Right ventricle myocardium superior (tissue), 1 donor: ENCODE data around the gene DEPDC7. TPM values are rescaled to one million over a fixed set of nuclear protein-coding genes. Genes with fewer than 3 reads are reported as not detected.
"Not testable (repeated sequence)": the region's sequence is repeated elsewhere in the genome, so short reads cannot be mapped to it uniquely, and the experiment has no call there.

Experiments
- ATAC-seq: fragments of 200-7000 bp; cut with Tn5 transposase; one replicate; pipeline ENCODE4 v1.9.1; 2020; ENCODE audit warnings: mild to moderate bottlenecking; ENCODE audit not compliant: poor library complexity
- DNase-seq: peaks from one replicate; pipeline ENCODE4 v3.0.0-alpha.2; 2020
- intact Hi-C: fragments of 100-400 bp; cut with DNase I; formaldehyde crosslinking; loops from one replicate; pipeline ENCODE4 v1.11.2; 2022
- total RNA-seq: library from RNA; stranded (reverse); fragmentation: NEBNext Ultra II Directional; extraction: Animal tissue kit (Norgen Biotek cat#: 25700); gene quantifications from one replicate; pipeline ENCODE4 v1.2.1, GENCODE V29; 2021
- donor health status: DM: no; HTN: yes; CAD: no; lungs with severe emphysema.

Gene DEPDC7
- total RNA-seq, 1 donor from 2014 or later, result 0.32 TPM

DNA sequence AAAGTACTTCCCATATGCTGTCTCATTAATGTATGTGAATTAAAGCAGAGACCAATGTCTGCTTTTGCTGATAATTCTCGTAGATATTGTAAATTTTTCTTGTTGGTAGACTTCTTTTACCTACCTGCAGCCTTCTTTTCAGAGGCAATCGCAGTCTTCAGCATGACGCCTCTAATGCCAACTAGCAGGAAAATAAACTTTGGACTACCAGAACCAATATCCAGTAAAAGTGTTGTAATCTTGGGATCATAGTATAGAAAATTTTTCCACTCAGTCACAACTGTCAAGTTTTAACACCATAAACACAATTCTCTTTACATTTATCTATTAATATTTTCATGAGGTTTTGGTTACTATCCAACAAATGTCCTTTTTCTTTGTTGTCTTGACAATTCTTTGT, 2.3 kb downstream of the DEPDC7 start:
- intact Hi-C loops, result no loop called here
- DNase-seq (no peak), ATAC-seq (no peak)

DNA sequence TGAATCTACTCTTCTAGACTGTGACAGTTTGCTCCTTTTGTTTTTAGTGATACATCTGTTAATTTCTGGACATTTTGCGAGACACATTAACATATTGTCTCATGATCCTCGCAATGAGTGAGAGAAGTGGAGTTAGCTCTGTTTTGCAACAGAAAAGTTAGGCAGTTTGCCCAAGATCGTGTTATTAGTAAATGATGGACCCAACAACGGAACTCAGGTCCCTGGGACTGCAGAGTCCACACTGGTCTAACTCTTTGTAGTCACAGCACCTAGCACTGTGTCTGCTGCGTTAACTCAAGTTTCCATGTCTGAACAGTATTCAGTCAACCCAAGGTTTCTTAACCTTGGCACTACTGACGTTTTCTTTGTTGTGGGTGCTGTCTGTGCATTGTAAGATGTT, 3.2 kb downstream of the DEPDC7 start:
- no peak for ATAC-seq
- intact Hi-C loops, result no loop called here
- no peak for DNase-seq

DNA sequence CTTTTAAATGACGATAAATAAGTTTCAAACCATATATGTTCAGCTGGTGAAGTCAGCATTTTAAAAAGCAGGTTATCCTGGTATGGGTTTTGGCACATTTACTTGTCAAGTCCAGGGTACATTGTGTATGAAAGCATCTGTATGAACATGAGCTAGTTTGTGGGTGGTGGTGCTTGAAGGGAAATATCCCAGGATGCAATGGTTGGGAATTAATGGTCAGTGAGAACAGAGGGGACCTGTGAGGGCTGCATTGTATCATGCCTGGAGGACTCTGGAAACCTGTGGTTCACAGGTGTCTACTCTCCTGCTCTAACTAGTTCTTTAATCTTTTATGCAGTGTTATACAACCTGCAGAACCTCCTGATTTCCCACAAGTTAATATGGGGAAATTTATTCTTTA, 5.8 kb downstream of the DEPDC7 start:
- DNase-seq (no peak), ATAC-seq (no peak)
- intact Hi-C loops, result no loop called here

DNA sequence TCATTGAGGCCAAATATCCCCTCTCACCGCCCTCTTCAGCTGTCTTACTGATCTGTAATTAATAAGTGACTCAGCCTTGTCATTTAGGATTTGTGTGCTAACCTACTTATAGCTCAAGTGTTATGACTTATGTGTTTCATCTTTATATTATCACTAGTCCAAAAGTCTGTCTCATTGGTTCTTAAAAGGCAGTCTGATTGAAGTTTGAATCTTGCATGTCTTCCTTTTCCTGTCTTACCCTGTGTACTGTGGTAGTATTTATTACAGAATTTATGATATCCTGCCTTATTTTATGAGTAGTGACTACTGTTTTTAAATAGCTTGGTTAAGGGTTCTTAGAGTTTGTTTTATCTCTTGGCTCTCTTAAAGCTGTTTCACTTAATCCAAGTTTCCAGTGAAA, 6.3 kb downstream of the DEPDC7 start:
- ATAC-seq, result no peak
- intact Hi-C loops, result no loop called here

DNA sequence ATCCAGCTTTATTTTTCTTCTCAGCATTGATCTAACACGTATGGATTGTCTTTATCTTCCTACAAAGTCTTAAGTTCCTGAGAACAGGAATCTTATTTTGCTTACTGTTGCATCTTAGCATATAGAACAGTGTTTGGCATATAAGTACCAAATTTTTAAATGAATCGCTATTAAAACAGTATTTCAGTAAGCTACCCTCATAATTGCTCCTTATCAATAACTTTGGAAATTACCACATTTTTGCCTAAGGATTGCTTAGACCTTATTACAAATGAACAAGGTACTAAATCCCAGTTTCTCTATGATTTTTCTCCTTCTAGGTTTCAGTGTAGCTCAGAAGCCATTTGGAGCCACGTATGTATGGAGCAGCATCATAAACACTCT, 9.7 kb downstream of the DEPDC7 start:
- DNase-seq (no peak), ATAC-seq (no peak)
- intact Hi-C loops, result no loop called here

More for the DNA sequence above, 6.3 kb downstream of the DEPDC7 start:
- DNase-seq, result no peak

DNA sequence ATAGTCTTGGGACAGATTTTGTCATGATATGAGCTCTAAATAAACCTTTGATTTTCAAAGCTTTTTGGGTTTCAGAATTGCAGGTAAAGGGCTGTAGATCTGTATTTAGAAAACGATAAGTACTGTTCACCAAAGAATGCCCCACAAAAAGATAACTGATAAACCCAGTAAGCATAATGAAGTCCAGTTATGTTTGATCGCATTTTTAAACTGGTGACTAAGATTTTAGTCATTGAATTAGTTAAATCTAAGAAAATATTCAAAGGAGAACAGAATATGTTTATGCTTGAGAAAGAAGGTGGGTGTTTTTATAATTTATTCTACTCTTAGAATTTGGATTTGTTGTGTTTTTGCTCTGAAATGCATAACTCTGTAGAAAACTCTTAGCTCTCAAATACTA, 11.6 kb downstream of the DEPDC7 start:
- intact Hi-C loops, result no loop called here
- no peak for DNase-seq
- ATAC-seq, result no peak

DNA sequence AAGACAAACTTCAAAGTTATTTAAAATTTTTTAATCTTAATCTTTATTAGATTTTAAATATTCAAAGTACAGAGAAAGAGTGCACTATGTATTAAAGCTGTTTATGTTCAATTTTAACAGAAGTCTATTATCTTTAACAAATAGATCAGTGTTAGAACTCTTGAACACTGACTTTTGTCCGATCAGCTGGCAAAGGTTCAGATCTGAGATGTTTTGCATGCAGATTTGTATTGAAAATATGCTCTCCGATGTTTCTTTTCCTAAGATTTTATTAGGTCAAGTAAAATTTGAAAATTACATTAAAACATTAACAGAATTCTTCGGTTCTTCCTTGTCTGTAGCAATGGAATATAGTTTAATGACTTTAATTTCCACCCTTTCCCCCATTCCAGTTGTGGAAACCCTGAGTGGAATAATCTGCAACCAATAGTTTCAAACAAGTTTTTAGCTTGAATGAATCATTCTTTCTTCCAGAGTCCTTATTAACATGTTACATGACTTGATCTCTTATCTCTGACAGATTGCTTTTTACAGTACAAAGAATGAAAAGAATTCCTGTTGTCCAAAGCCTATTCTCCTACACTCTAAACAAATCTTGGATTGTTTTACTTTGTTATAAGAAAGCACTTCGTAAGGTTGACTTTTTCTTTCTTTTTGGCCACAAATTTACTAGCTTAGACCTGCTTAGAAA, 12.3 kb downstream of the DEPDC7 start:
- DNase-seq (no peak), ATAC-seq (no peak)

DNA sequence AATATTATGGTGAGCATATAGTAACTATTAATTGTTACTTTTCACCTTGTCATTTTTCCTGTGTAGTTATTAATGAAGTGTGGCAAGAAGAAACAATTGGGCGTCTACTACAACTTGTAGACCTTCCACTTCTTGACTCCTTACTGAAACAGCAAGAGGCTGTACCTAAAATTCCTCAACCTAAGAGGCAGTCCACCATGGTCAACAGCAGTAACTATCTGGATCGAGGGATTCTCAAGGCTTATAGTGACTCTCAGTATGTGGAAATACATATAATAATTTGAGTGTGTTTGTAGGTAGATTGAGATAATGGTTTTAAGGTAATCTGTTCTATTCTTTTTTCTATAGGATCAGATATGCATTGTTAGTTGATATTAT, 12.8 kb downstream of the DEPDC7 start:
- no peak for ATAC-seq
- intact Hi-C loops, result no loop called here
- no peak for DNase-seq

More for the DNA sequence above, 12.3 kb downstream of the DEPDC7 start:
- intact Hi-C loops, result no loop called here

DNA sequence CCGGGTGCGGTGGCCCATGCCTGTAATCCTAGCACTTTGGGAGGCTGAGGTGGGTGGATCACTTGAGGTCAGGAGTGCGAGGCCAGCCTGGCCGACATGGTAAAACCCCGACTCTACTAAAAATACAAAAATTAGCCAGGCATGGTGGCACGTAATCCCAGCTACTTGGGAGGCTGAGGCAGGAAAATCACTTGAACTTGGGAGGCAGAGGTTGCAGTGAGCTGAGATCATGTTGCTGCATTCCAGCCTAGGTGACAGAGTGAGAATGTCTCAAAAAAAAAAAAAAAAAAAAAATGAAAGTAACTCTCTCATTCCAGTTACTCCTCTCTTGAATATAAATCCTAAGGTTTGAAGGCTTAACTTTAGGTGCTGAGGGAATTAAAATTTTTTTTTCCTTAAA, 13.5 kb downstream of the DEPDC7 start:
- DNase-seq, intact Hi-C loops, ATAC-seq: not testable (repeated sequence)

DNA sequence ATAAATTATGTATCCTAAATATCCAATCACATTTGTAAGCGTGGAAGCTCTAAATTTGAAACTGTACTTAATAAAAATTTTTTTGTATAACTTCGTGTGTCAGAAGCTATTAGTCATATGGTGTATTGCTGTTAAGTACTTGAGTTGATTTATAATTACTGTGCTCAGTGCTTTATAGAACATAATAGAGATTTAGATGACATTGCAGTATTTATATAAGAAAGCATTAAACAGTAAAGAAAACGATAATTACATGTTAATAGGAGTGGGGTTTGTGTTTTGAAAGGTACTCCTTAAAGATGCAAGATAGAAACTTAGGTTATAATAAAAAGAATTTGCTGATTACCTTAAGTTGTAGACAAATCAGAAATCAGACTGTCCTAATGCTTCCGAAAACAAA, 17.8 kb downstream of the DEPDC7 start:
- DNase-seq (no peak), ATAC-seq (no peak)
- intact Hi-C loops, result no loop called here

DNA sequence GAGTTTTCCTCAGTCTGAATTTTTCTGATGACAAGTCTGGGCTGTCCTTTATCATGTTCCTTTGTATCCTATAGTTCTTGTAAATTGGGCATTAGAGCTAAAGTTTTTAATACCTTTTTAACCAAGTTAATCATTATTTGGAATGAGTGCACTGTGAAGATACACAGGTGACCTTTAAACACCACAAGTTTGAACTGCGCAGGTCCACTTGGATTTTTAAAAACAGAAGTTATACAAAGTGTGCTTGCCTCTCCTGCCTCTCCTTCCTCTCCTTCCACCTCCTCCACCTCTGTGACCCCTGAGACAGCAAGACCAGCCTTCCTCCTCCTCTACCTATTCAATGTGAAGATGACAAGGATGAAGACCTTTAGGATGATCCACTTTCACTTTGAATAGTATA, 19.3 kb downstream of the DEPDC7 start:
- DNase-seq (no peak), ATAC-seq (no peak)

DNA sequence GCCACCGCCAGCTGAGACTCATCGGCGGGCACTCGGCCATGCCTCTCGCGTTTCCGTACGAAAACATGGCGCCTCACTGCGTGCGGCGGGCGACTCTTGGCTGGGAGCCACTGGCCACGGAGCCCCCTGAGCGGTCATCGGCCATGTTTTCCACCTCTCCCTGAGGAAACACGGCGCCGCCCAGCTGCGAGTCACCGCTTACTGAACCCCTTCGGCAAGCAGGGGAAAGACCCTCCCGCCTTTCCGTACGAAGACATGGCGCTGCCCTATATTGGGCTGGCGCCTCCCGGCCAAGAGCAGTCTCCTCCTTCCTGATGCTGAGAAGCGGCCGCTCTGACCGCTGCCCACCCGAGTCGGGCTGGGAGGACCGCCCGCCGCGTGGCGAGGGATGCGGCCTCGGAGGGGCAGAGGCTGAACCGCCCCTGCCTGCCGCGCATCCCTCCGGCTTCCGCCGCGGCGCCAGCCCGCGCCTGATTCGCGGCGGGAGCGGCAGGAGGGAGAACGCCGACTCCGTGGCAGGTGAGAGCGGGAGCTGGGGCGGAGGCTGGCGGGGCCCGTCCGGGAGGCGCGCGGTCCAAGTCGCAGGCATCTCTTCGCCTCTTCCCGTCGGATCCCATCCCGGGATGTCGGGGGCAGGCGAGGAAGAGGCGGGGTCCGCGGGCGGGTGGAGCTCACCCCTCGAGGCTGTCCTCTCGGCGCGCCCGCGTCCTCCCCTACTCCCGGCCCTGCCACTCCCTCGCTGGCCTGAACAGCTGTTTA, 23.8 kb downstream of the DEPDC7 start, which contains the start of gene TCP11L1:
TCP11L1 (plus strand) TSS at position 299 of the 759 bp plus-strand sequence. CDS start 4,202 bp downstream, outside the sequence.
- intact Hi-C loops, result no loop called here
- peak; percentile 95 for ATAC-seq
- peak; percentile 91 for DNase-seq

More for the DNA sequence above, 19.3 kb downstream of the DEPDC7 start:
- intact Hi-C loops, result no loop called here

DNA sequence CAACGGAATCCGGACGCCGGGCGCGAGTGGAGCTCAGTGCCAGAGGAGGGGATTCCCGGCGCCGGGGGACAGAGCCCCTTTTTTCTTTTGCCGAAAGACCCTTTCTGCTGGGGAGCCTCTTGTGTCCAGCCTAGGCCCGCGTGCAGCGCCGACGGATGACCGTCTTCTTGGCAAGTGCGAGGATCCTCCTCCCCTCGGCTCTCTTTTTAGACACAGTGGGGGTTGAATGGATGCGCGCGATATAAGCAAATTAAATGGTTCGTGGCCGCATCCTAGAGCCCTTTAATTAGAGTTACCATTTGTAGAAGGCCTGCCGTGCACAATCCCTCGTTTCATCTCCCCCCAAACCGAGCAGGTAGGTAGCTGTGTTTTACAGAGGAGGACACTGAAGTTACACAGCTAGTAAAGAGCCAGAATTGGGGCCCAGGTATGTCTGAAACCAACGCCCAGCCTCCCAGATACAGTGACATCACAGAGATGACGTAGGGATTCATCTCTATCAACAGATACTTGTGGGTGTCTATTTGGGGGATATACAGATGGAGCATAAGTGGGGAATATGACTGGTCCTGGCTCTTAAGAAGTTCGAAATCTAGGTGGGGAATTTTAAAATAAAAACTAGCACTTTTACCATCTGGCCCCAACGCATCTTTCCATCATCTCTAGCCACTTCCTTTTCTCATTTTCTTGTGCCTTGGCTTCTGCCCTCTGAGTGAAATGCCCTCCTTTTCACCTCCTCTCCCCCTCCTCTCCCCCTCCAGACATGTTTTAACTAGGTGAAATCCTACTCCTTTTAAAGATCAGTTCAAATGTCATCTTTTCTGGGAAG, 24.6 kb downstream of the DEPDC7 start:
- no peak for DNase-seq
- peak; percentile 32 for ATAC-seq
- intact Hi-C loops, result no loop called here

DNA sequence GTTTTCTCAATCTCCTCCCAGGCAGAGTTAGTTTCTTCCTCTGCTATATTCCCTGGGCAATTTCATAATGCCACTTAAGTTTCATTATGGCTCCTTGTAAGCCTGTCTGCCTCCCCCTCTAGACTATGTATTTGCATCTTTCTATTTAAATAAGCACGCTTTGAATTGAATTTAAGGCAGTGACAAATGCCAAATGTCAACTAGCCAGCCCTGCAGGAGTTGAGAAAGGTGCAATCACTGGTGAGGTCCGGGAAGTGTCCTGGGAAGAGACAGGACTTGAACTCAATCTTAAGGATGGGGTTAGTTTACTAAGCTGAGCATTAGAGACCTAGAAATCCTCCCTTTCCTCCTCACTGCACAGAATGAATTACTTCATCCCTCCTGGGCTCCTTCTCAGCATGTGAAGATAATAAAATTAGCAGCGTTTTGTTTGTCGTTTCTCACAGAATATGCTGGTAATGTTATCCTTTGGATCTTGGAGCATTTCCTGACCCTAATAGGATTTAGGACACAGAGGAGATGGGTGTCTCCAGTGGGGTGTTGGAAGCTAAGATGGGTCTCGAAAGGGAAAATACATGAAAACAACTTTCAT, 25.3 kb downstream of the DEPDC7 start:
- intact Hi-C loops, result no loop called here
- no peak for DNase-seq
- no peak for ATAC-seq

DNA sequence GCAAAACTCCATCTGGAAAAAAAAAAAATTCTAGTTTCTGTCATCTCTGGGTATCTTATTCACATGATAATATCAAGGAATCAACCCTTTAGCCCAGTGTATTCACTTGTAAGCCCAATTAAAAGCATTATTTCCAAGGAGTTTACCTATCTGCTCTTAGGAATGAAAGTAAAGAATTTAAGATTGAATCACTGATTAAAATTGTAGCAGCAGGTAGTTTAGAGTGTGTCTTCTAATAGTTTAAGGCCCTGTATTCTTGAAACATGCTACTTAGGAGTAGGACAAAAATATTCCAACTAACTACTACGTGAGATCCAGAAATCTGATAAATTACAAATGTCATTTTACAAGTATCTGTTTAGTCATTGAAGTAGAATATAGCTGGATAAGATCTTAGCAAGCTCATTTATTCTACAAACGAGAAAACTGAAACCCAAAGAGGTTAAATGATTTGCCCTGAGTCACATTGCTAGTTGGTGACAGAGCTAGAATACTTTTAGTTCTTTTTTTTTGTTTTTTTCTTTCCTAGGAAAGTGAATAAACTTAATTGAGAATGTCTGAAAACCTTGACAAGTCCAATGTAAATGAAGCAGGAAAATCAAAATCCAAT, 27.6 kb downstream of the DEPDC7 start:
- ATAC-seq, result no peak
- no peak for DNase-seq
- intact Hi-C loops, result no loop called here

DNA sequence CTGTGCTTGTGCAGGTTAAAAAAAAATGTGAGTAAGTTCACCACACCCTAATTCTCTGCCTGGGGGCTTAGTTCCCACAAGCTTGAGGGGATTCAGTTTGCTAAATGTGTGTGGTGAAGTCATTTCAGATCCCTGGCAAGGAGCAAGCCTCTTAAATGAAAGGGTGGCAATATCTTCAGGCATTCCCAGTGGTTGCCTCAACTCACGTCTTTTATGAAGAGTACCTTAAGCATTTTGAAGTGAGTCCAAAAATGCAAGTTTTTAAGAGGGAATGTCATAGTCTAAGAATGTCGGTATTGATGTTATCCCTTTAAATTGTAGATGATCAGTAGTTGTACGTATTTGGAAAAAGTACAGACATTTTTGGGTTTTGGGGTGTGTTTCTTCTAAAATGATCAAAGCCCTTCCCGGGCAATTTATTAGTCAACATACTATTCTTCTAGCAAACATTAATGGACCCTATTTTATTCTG, 28.6 kb downstream of the DEPDC7 start:
- DNase-seq (no peak), ATAC-seq (no peak)
- intact Hi-C loops, result no loop called here

DNA sequence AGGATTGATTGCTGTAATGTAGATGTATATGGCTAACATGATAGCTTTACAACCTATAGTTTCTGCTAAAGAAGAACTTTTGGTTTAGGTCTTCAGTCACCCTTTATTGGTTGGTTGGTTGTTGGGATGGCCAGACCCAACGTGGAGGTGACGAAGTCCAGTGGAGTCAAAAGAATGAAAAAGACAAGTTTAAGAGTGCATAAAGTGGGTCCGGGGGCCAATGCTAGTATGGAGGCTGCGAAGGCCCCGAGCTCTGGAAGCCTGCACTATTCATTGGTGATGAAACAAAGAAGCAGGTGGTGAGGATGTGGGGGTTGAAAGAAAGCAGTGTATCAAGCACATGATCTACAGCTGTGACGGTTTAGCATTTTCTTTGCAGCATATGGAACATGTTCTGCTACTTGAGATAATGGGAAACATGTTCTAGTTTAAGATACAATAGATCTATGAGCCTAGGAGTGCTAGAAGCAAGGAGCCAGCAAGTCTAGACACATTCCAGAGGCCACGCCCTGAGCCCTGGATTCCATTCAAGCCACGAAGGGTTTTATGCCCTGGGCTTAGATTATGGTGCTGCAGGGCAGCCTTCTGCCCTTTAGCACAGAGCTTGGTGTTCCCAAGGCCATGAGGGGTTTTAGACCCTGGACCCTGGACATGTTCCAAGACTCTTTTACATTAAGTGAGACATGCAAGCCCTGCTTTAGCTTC, 30.0 kb downstream of the DEPDC7 start:
- ATAC-seq (no peak), DNase-seq (no peak)
- intact Hi-C loops, result no loop called here

DNA sequence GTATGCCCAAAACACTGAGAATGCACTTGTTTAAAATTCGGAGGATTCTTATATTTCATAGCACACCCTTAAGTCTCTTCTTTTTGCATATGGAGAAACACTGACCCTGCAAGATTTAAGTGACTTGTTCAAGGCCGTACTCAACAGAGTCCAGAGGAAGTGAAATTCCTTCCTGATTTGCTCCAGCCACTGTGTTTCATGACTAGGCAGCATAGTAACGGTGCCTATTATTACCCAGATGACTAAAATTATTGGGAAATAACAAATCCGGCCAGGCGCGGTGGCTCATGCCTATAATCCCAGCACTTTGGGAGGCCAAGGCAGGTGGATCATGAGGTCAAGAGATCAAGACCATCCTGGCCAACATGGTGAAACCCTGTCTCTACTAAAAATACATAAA, 33.0 kb downstream of the DEPDC7 start:
- intact Hi-C loops, DNase-seq: not testable (repeated sequence)
- peak; percentile 71 for ATAC-seq
